Naive thymus-derived CD8-positive, alpha-beta T cell (primary cell): ENCODE measurements around the gene LILRA1. TPM values are rescaled to one million over a fixed set of nuclear protein-coding genes. Genes with fewer than 3 reads are reported as not detected.
A peak's percentile ranks its signal among the peaks of the same experiment; 100 is the strongest.
"Not testable (repeated sequence)": the region's sequence is repeated elsewhere in the genome, so short reads cannot be mapped to it uniquely, and the experiment has no call there.

Experiments
- ATAC-seq, 2 donors: fragments of 150-1000 bp; cut with Tn5 transposase in 1 of 2; sonication (Bioruptor Pico), chemical (Tn5 transposase) in 1 of 2; 1 replicate in 1 of 2; 2 replicates in 1 of 2; pipeline ENCODE4 v1.10.0; 2021; ENCODE audit warnings: mild to moderate bottlenecking in 2 of 2, moderate library complexity in 2 of 2
- POLR2A ChIA-PET: fragments of 350-600 bp; sonication (Branson Sonifier 250); formaldehyde crosslinking; loops from one replicate; lab custom pipeline; 2021; ENCODE audit warnings: antibody characterized with exemption; lab: Charles Lee
- DNase-seq, 10 donors: peaks; one replicate each; pipeline versions ENCODE4 v3.0.0 to v3.0.0-alpha.2; 2020 to 2022
- H3K27ac Mint-ChIP-seq, 10 donors: one replicate each; pipeline ENCODE4 v1.8.0; 2020 to 2022; ENCODE audit warnings: mild to moderate bottlenecking in 10 of 10, mixed read lengths in 10 of 10, moderate library complexity in 4 of 10, inconsistent platforms in 1 of 10
- H3K27me3 Mint-ChIP-seq, 5 donors: one replicate each; pipeline ENCODE4 v1.8.0; 2021 to 2022; ENCODE audit warnings: mixed read lengths in 5 of 5
- H3K36me3 Mint-ChIP-seq, 3 donors: one replicate each; pipeline ENCODE4 v1.8.0; 2020 to 2022; ENCODE audit warnings: mixed read lengths in 3 of 3, mild to moderate bottlenecking in 2 of 3, inconsistent platforms in 1 of 3
- H3K4me1 Mint-ChIP-seq, 4 donors: one replicate each; pipeline ENCODE4 v1.8.0; 2021 to 2022; ENCODE audit warnings: mixed read lengths in 4 of 4
- H3K4me3 Mint-ChIP-seq, 10 donors: one replicate each; pipeline ENCODE4 v1.8.0; 2020 to 2022; ENCODE audit warnings: mild to moderate bottlenecking in 10 of 10, mixed read lengths in 10 of 10, moderate library complexity in 6 of 10, inconsistent platforms in 1 of 10
- H3K9me3 Mint-ChIP-seq, 9 donors: one replicate each; pipeline ENCODE4 v1.8.0; 2020 to 2022; ENCODE audit warnings: mixed read lengths in 9 of 9, mild to moderate bottlenecking in 3 of 9, inconsistent platforms in 1 of 9, moderate library complexity in 1 of 9
- polyA plus RNA-seq, 3 donors: library from polyadenylated mRNA; unstranded; fragments of 300-500 nt; fragmentation: Illumina TruSeq; gene quantifications; one replicate each; pipeline ENCODE4 v1.2.3, GENCODE V29; 2021
- total RNA-seq, 8 experiments: library from RNA in 2 of 8; stranded (reverse) in 2 of 8; gene quantifications; one replicate each; pipeline ENCODE4 v1.2.3 and lab custom pipeline; 2021 to 2026

Gene LILRA1
- total and polyA plus RNA-seq, 5 experiments from 2014 or later = 0.07 TPM; not detected in 4

DNA sequence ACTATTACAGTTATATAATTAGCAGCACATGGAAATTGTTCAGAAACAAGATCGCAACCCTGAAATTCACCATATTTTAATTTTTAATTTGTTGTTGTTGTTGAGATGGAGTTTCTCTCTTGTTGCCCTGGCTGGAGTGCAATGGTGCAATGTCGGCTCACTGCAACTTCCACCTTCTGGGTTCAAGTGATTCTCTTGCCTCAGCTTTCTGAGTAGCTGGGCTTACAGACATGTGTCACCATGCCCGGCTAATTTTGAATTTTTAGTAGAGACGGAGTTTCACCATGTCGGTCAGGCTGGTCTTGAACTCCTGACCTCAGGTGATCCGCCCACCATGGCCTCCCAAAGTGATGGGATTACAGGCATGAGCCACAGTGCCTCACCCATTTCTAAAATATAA, 30.2 kb upstream of the LILRA1 start:
- H3K4me1 Mint-ChIP-seq, H3K9me3 Mint-ChIP-seq, DNase-seq, H3K4me3 Mint-ChIP-seq, H3K36me3 Mint-ChIP-seq, ATAC-seq, POLR2A ChIA-PET, H3K27ac Mint-ChIP-seq: not testable (repeated sequence)
- peaks cover 8 to 36% (median 12%) of the 10 kb centered on the region in 5 donors for H3K27me3 Mint-ChIP-seq

DNA sequence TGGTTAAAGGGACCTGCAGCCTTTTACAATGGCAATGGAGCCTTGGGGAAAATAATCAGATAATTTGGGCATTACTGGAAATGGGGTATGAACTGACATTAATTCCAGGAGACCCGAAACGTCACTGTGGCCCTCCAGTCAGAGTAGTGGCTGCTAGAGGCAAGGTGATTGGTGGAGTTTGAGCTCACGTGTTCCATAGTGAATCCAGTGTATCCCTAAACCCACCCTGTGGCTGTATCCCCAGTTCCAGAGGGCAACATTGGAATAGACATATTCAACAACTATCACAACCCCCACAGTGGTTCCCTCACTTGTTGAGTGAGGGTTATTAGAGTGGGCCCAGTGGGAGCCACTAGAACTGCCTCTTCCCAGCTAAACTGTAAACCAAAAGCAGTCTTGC, 23.1 kb upstream of the LILRA1 start:
- Mint-ChIP-seq H3K36me3 (no peaks in the 10 kb centered on the region), H3K27ac (no peak overlapping the region), H3K9me3 (no peaks in the 10 kb centered on the region), H3K4me1 (peaks cover 0 to 24% (median 5%) of the 10 kb centered on the region in 4 donors), H3K4me3 (no peak overlapping the region), H3K27me3 (peaks cover 14 to 57% (median 30%) of the 10 kb centered on the region in 5 donors)
- POLR2A ChIA-PET = no interaction called here
- DNase-seq (no peak), ATAC-seq (no peak)

DNA sequence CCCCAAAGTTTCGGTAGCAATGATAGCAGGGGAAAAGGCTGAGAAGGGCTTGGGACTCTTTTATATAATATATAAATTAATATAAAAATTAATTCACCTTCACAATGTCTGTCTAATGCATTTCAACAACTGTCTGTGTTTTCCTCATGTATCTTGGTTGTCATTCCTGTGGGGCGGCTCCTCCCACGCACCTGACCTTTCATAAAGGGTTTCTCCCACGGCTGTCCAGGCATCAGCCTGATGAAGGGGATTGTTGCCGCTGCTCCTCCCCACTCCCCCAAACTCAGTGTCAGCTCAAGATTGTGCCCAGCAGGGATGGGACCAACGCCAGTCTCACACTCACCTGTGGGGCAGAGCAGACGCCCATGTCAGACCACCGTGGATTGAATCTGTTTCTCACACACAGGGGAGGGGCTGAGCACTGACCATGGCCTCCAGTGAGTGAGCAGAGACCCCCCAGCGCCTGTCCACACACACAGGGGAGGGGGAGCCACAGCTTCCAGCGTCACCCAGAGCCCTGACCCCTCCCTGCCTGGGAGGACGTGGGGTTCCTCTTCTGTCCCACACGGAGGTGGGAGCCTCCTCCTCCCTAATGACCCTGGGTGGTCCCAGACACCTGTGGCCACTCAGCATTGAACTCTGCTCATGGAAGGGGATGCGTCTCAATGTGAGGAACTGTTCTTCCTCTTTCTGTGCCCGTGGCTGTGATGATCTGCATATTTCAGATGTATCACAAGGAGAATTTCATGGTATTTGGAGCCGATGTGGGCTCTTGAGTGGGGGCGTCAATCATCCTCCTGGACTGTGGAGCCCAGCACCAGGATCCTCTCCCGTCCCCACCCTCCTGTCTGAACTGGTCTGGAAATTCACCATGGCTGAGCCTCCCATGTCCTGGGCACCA, 21.5 kb upstream of the LILRA1 start:
- H3K4me3 Mint-ChIP-seq = peak overlapping the region in 1 of 10 donors; percentile 62
- H3K4me1 Mint-ChIP-seq = peaks cover 0 to 24% (median 5%) of the 10 kb centered on the region in 4 donors
- DNase-seq, H3K27ac Mint-ChIP-seq, POLR2A ChIA-PET, H3K9me3 Mint-ChIP-seq, ATAC-seq, H3K36me3 Mint-ChIP-seq: not testable (repeated sequence)
- peaks cover 12 to 48% (median 34%) of the 10 kb centered on the region in 5 donors for H3K27me3 Mint-ChIP-seq

DNA sequence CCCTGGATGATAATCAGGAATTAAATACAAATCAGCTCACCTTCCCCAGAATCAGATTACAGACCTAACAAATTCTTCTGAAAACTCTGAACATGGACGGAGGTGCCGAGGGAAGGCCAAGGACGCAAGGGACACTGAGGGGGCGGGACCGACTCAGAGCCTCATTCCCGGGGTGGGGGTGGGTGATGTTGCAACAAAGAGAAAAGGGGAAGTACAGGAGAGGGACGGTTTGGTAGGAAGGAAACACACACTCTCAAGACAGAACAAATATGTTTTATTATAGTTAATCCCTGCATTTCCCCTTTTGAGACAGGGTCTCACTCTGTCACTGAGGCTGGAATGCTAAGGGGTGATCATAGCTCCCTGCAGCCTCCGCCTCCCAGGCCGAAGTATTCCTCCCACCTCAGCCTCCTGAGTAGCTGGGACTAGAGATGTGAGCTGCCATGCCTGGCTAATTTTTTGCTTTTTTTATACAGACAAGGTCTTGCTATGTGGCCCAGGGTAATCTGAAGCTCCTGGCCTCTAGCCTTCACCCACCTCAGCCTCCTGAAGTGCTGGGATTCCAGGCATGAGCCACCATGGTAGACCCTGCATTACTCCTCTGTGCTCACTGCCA, 20.6 kb upstream of the LILRA1 start:
- Mint-ChIP-seq H3K9me3 (no peaks in the 10 kb centered on the region), H3K4me1 (peaks cover 0 to 24% (median 5%) of the 10 kb centered on the region in 4 donors), H3K4me3 (peak overlapping the region in 1 of 10 donors; percentile 62), H3K36me3 (no peaks in the 10 kb centered on the region), H3K27ac (no peak overlapping the region), H3K27me3 (peaks cover 12 to 48% (median 31%) of the 10 kb centered on the region in 5 donors)
- ATAC-seq (no peak), DNase-seq (no peak)
- POLR2A ChIA-PET = no interaction called here

DNA sequence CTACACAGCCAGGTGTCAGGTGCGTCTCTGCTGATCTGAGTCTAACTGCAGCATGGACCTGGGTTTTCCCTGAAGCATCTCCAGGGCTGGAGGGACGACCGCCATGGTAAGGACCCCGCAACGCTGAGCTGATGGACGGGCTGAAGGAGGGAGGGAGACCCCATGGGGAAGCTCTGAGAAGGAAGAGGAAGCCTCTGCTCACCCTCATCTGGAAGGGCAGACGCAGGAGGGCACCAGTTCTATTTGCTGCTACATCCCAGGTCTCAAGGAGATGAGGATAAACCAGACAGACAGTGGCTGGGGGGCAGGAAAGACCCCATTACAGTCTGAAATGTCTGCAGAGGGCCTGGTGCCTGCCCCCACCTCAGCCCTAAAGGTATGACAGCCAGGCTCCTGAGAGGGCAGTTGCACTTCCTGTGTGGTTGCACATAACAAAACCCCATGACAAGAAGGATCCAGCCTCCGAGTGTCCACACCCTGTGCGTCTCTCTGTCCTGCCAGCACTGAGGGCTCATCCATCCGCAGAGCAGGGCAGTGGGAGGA, 20.0 kb upstream of the LILRA1 start, which contains the start of gene LILRA2:
Gene LILRA2 (plus strand): TSS at position 461 of the 543 bp plus-strand sequence. CDS start 89 bp downstream, outside the sequence.
- peaks cover 12 to 48% (median 31%) of the 10 kb centered on the region in 5 donors for H3K27me3 Mint-ChIP-seq
- DNase-seq (no peak), ATAC-seq (no peak)
- peaks cover 0 to 2% (median 0%) of the 10 kb centered on the region in 9 donors for H3K9me3 Mint-ChIP-seq
- peaks cover 0 to 22% (median 3%) of the 10 kb centered on the region in 4 donors for H3K4me1 Mint-ChIP-seq
- POLR2A ChIA-PET = no interaction called here
- peak within 1 kb of the TSS in 1 of 10 donors; percentile 14 for H3K27ac Mint-ChIP-seq
- peak within 1 kb of the TSS in 1 of 10 donors; percentile 65 for H3K4me3 Mint-ChIP-seq
- no peaks in the 10 kb centered on the region for H3K36me3 Mint-ChIP-seq

DNA sequence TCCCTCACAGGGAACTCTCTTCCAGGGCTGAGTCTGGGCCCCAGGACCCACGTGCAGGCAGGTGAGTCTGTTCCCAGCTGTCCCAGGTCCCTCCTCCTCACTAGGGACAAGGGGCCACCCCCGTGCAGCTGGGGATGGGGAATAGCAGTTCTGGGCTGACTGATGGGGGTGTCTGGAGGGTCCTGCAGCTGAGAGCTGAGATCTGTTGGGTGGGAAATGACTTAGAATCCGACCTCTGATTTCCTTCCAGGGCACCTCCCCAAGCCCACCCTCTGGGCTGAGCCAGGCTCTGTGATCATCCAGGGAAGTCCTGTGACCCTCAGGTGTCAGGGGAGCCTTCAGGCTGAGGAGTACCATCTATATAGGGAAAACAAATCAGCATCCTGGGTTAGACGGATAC, 19.4 kb upstream of the LILRA1 start:
- POLR2A ChIA-PET = no interaction called here
- no peak for ATAC-seq
- no peaks in the 10 kb centered on the region for H3K36me3 Mint-ChIP-seq

DNA sequence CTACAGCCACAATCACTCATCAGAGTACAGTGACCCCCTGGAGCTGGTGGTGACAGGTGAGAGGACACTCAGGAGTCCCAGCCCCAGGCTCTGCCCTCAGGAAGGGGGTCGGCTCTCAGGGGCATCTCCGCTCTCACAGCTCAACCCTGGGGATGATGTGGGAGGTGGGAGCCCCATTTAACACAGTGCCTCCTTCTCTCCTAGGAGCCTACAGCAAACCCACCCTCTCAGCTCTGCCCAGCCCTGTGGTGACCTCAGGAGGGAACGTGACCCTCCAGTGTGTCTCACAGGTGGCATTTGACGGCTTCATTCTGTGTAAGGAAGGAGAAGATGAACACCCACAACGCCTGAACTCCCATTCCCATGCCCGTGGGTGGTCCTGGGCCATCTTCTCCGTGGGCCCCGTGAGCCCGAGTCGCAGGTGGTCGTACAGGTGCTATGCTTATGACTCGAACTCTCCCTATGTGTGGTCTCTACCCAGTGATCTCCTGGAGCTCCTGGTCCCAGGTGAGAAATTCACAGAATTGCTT, 18.8 kb upstream of the LILRA1 start:
- H3K4me3 Mint-ChIP-seq = no peak overlapping the region
- no peak overlapping the region for H3K27ac Mint-ChIP-seq
- H3K4me1 Mint-ChIP-seq = peaks cover 0 to 18% (median 0%) of the 10 kb centered on the region in 4 donors
- POLR2A ChIA-PET = no interaction called here
- DNase-seq = no peak
- H3K36me3 Mint-ChIP-seq = no peaks in the 10 kb centered on the region
- peaks cover 0 to 7% (median 0%) of the 10 kb centered on the region in 9 donors for H3K9me3 Mint-ChIP-seq
- no peak for ATAC-seq
- H3K27me3 Mint-ChIP-seq = peaks cover 12 to 48% (median 34%) of the 10 kb centered on the region in 5 donors

More for the DNA sequence above, 19.4 kb upstream of the LILRA1 start:
- DNase-seq = no peak
- Mint-ChIP-seq H3K4me1 (peaks cover 0 to 18% (median 0%) of the 10 kb centered on the region in 4 donors), H3K27me3 (peaks cover 12 to 48% (median 31%) of the 10 kb centered on the region in 5 donors), H3K4me3 (peak overlapping the region in 1 of 10 donors; percentile 28), H3K9me3 (peaks cover 0 to 2% (median 0%) of the 10 kb centered on the region in 9 donors), H3K27ac (peak overlapping the region in 1 of 10 donors; percentile 14)

DNA sequence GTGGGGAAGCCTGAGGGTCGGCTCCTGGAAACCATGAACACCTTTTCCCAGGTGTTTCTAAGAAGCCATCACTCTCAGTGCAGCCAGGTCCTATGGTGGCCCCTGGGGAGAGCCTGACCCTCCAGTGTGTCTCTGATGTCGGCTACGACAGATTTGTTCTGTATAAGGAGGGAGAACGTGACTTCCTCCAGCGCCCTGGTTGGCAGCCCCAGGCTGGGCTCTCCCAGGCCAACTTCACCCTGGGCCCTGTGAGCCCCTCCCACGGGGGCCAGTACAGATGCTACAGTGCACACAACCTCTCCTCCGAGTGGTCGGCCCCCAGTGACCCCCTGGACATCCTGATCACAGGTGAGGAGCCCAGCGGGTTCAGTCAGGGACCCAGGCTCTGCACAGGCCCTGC, 18.2 kb upstream of the LILRA1 start:
- Mint-ChIP-seq H3K4me1 (peaks cover 0 to 18% (median 0%) of the 10 kb centered on the region in 4 donors), H3K9me3 (peaks cover 0 to 12% (median 0%) of the 10 kb centered on the region in 9 donors), H3K27me3 (peaks cover 12 to 47% (median 35%) of the 10 kb centered on the region in 5 donors)
- POLR2A ChIA-PET, DNase-seq, ATAC-seq, H3K27ac Mint-ChIP-seq, H3K4me3 Mint-ChIP-seq, H3K36me3 Mint-ChIP-seq: not testable (repeated sequence)

DNA sequence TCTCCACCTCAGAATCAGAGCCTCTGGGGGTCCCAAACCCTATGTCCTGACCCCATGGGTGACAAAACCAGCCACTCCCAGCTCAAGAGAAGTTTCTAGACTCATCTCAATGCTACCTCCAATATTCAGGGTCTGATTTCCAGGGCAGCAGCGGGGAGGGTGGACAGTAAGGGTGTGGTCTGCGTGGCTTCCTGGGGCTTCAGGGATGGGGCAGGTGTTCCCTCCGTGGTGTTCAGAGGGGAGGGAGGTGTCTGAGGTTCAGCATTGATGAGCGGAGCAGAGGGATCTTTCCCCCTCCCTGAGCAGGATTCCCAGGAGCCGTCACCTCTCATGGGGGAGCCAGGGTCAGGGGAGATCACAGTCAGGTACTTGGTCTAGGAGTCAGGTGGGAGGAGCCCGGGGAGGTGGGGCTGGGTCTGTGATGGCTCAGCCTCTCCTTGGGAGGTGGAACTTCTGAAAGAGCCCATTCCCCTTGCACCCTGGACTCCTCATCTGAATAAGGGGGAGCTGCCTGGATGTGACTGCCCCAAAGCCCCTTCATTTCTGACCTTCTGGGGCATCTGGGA, 16.9 kb upstream of the LILRA1 start:
- Mint-ChIP-seq H3K27me3 (peaks cover 10 to 37% (median 35%) of the 10 kb centered on the region in 5 donors), H3K4me1 (peaks cover 0 to 17% (median 0%) of the 10 kb centered on the region in 4 donors), H3K27ac (peak overlapping the region in 1 of 10 donors; percentile 11), H3K4me3 (no peak overlapping the region), H3K9me3 (peaks cover 0 to 13% (median 0%) of the 10 kb centered on the region in 9 donors), H3K36me3 (no peaks in the 10 kb centered on the region)
- POLR2A ChIA-PET = no interaction called here
- DNase-seq (no peak), ATAC-seq (no peak)

DNA sequence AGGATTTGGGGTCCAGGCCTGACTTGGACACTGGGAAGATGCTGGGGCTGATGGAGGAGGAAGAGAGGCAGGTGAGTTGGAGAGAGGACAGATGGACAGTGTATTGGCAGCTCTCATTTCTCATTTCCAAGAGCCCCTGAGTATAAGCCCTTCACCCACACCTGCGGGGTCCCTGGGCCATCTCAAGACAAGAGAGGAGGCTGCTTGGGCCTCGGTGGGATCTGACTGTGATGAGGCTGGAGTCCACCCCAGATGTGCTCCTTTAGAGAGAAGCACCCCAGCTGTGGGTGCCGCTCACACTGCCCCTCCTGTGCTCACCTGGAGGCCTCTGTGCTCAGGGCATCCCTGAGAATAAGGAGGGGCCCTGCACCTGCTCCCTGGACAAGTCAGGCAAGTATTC, 16.1 kb upstream of the LILRA1 start:
- peaks cover 0 to 14% (median 0%) of the 10 kb centered on the region in 4 donors for H3K4me1 Mint-ChIP-seq
- ATAC-seq = no peak

DNA sequence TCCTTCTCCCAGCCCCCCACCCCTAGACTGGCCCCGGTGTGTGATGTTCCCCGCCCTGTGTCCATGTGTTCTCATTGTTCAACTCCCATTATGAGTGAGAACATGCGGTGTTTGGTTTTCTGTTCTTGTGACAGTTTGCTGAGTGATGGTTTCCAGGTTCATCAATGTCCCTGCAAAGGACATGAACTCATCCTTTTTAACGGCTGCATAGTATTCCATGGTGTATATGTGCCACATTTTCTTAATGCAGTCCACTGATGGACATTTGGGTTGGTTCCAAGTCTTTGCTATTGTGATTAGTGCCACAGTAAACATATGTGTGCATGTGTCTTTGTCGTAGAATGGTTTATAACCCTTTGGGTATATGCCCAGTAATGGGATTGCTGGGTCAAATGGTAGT, 15.2 kb upstream of the LILRA1 start:
- DNase-seq, H3K36me3 Mint-ChIP-seq, POLR2A ChIA-PET, H3K4me3 Mint-ChIP-seq, H3K4me1 Mint-ChIP-seq, H3K27ac Mint-ChIP-seq, ATAC-seq: not testable (repeated sequence)
- peaks cover 0 to 28% (median 13%) of the 10 kb centered on the region in 9 donors for H3K9me3 Mint-ChIP-seq
- peaks cover 7 to 34% (median 25%) of the 10 kb centered on the region in 5 donors for H3K27me3 Mint-ChIP-seq

More for the DNA sequence above, 16.1 kb upstream of the LILRA1 start:
- no peak for DNase-seq
- Mint-ChIP-seq H3K4me3 (no peak overlapping the region), H3K36me3 (no peaks in the 10 kb centered on the region), H3K9me3 (peaks cover 0 to 19% (median 6%) of the 10 kb centered on the region in 9 donors), H3K27me3 (peaks cover 10 to 34% (median 29%) of the 10 kb centered on the region in 5 donors), H3K27ac (no peak overlapping the region)
- POLR2A ChIA-PET = no interaction called here

DNA sequence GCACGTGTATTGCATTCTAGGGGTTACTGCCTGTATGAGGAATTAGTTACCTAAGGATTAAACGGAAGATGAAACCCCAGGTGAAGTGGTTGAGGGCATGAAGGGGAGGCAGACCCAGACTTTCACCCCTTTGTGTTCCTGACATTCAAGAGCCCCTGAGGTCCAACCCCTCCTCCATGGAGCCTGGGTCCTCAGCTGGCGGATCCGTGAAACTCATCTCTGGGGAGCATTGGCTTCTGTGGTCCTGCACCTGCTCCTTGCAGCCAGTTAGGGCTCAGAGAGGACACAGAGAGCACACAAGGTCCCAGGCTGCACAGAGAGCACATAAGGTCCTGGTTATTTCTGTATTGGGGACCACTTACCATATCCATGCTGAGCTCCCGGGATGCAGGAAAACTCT, 7.0 kb upstream of the LILRA1 start:
- POLR2A ChIA-PET = no interaction called here
- no peak for ATAC-seq
- Mint-ChIP-seq H3K4me1 (no peaks in the 10 kb centered on the region), H3K27me3 (peaks cover 26 to 60% (median 31%) of the 10 kb centered on the region in 5 donors), H3K9me3 (peaks cover 9 to 57% (median 23%) of the 10 kb centered on the region in 9 donors), H3K4me3 (no peak overlapping the region), H3K36me3 (peaks cover 0 to 11% (median 0%) of the 10 kb centered on the region in 3 donors), H3K27ac (no peak overlapping the region)
- DNase-seq = no peak
